ENCODE data around the gene IL17C. TPM values are rescaled to one million over a fixed set of nuclear protein-coding genes. Genes with fewer than 3 reads are reported as not detected.

IL17C gene
- total and polyA plus RNA-seq, 10 of the 15 experiments (the other 5 are each of a cell fraction or from before 2014, with no cell fraction given): not detected

- ChIA-PET CTCF (no interaction called here), POLR2A (no interaction called here), RAD21 (ENCODE audit: unreplicated experiment) (no interaction called here), SMC1A (ENCODE audit: uncharacterized antibody, unreplicated experiment) (no interaction called here)
- in situ Hi-C loops (cut with MboI) (no loop called here), intact Hi-C loops (cut with micrococcal nuclease; ENCODE audit: unreplicated experiment) (no loop called here)
- ATAC-seq (no peak), DNase-seq (ENCODE audit: low read depth, low spot score) (no peak), FAIRE-seq (no peak)
- Histone ChIP-seq H3K27ac (ENCODE audit: control insufficient read depth, insufficient read depth) (no peak overlapping the region), H3K79me2 (ENCODE audit: control insufficient read depth, insufficient read depth, low read length) (no peaks in the 10 kb centered on the region; the same call in 1 of the 2 replicates), H3K36me3 (ENCODE audit: control insufficient read depth in 2 of 2, insufficient read depth in 2 of 2, low read length in 1 of 2) (no peaks in the 10 kb centered on the region), H3K27me3 (replicated peaks in 1 of 2; ENCODE audit: control insufficient read depth in 2 of 2, insufficient read depth in 2 of 2, low read length in 1 of 2) (no peaks in the 10 kb centered on the region), H3K9ac (ENCODE audit: control insufficient read depth, insufficient read depth, low read length) (no peak overlapping the region), H3K4me1 (ENCODE audit: control insufficient read depth, insufficient read depth, low read length) (peaks cover 13% of the 10 kb centered on the region), H3K4me3 (no peak overlapping the region), H2AFZ (ENCODE audit: control insufficient read depth, low read depth, low read length) (no peak overlapping the region), H3K9me3 (replicated peaks; ENCODE audit: control insufficient read depth, insufficient read depth, low read length) (no peaks in the 10 kb centered on the region), H4K20me1 (ENCODE audit: control insufficient read depth, insufficient read depth) (no peaks in the 10 kb centered on the region), H3K4me2 (ENCODE audit: control insufficient read depth, insufficient read depth) (no peak overlapping the region)
- BruUV-seq (replicated peaks): no TSS peak
- 85% methylated on average over 22 of the region's 22 CpGs for WGBS (ENCODE audit: insufficient coverage, insufficient replicate concordance, low lambda C conversion rate, missing lambda C conversion rate)
- no peak for TF ChIP-seq NFYB (IDR thresholded peaks at IDR 0.05; ENCODE audit: insufficient read depth, low read depth, low read length)
- no peak for TF ChIP-seq YY1 (IDR thresholded peaks at IDR 0.05; ENCODE audit: low read depth, low read length)
- TF ChIP-seq CBFB (IDR thresholded peaks at IDR 0.05; ENCODE audit: low read depth): no peak
- TF ChIP-seq MXI1 (IDR thresholded peaks at IDR 0.05; ENCODE audit: low read depth, low read length): no peak
- TF ChIP-seq NFIC (IDR thresholded peaks at IDR 0.05; ENCODE audit: low read depth, low read length): no peak
- TF ChIP-seq GATAD2B (conservative IDR thresholded peaks at IDR 0.05; ENCODE audit: low read depth): no peak
- no peak for TF ChIP-seq ZBTB33 (IDR thresholded peaks at IDR 0.05)
- TF ChIP-seq DPF2 (IDR thresholded peaks at IDR 0.05): no peak
- no peak for TF ChIP-seq HDAC2 (IDR thresholded peaks at IDR 0.05)
- no peak for TF ChIP-seq SMAD1 (IDR thresholded peaks at IDR 0.05; ENCODE audit: low read depth, partially characterized antibody)
- TF ChIP-seq WRNIP1 (IDR thresholded peaks at IDR 0.05; ENCODE audit: borderline replicate concordance, low read depth, low read length): no peak
- TF ChIP-seq SMARCA5 (IDR thresholded peaks at IDR 0.05): no peak
- TF ChIP-seq CBX3 (IDR thresholded peaks at IDR 0.05; ENCODE audit: borderline replicate concordance, low read depth): no peak
- no peak for TF ChIP-seq CREB1 (IDR thresholded peaks at IDR 0.05; ENCODE audit: low read depth)
- no peak for TF ChIP-seq ZNF622 (IDR thresholded peaks at IDR 0.05)
- TF ChIP-seq SP1 (IDR thresholded peaks at IDR 0.05; ENCODE audit: low read depth, low read length): no peak
- no peak for TF ChIP-seq ZBTB4 (CRISPR knock-in tag; IDR thresholded peaks at IDR 0.05)
Measured at GRCh38 chr16:88676502-88677242, 38.3 kb downstream of the IL17C start.
